GM21825 (cell line): ENCODE results near the gene FATE1.
"Not testable (repeated sequence)": the region's sequence is repeated elsewhere in the genome, so short reads cannot be mapped to it uniquely, and the experiment has no call there.

Experiments used
- ATAC-seq: cut with Tn5 transposase; IDR thresholded peaks from one replicate; pipeline ENCODE4 v1.9.1; 2021; ENCODE audit warnings: mild to moderate bottlenecking, moderate library complexity; ENCODE audit not compliant: unreplicated experiment

The FATE1 gene, protein sequence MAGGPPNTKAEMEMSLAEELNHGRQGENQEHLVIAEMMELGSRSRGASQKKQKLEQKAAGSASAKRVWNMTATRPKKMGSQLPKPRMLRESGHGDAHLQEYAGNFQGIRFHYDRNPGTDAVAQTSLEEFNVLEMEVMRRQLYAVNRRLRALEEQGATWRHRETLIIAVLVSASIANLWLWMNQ

DNA sequence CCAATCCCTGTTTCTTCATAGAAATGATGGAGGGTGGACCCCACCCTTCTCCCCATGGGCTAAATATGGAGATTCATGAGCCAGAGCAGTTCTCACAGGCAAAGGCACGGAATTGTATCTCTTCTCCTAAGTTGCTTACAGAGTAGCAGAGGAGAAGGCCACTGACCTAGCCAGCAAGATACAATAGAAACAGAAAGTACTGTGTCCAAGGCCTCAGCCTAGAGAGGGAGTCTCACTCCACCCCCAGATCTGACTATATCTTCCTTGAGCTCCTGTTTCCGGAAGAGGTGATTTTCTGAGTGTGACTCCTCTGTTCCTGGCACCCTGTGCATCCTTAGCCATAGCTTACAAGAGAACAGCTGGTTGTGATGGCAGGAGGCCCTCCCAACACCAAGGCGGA lies at the start of gene FATE1:
FATE1 (plus strand) TSS at position 284 of the 400 bp plus-strand sequence; CDS start at position 369, 85 bp downstream.
- ATAC-seq: no peak

DNA sequence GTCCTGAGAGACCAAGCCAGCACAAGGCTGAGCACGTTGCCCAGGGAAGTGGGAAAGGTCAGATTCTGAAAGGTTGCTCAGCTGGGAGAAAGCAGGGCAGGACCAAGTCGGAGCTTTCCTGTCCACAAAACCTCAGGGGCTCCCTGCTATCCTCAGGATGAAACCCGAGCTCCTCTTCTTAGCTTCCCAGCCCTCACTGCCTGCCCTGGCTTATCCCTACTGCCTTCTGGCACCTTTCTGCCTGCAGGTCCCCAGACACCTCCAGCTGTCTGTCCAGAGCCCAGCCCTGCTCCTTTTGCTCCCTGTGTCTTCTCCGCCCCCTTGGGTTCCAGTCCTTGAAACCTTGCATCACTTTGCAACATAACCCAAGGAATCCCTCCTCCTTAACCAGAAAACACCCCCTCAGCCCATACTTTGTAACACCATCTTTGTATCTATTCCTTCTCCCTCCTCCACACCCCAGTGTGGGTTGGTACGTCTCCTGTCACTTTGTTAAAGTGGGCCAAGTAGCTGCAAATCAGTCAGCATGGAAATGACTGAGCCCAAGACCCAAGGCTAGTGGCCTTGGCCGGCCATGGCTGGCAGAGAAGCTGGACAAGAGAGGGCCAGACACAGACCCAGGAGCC lies 40.6 kb upstream of the FATE1 start:
- ATAC-seq: no peak

DNA sequence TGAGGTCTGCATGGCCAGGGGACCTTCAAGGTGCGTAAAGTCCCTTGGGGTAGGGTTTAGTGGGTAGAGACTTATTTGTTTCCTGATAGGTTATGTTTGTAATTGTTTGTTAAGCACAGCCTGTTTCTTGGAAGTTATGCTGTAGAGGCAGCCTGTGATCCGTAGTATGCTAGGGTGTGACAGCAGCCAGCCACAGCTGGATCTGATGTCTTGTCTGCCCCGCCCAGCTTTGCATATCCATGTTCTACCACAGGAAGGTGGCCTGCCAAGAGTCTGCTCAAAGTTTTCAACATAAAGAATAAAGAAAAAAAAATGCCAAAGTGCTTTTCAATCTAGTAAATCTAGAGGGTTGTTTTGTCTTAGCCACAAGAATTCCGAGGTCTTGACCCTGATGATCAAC lies 39.6 kb upstream of the FATE1 start:
- ATAC-seq: no peak

DNA sequence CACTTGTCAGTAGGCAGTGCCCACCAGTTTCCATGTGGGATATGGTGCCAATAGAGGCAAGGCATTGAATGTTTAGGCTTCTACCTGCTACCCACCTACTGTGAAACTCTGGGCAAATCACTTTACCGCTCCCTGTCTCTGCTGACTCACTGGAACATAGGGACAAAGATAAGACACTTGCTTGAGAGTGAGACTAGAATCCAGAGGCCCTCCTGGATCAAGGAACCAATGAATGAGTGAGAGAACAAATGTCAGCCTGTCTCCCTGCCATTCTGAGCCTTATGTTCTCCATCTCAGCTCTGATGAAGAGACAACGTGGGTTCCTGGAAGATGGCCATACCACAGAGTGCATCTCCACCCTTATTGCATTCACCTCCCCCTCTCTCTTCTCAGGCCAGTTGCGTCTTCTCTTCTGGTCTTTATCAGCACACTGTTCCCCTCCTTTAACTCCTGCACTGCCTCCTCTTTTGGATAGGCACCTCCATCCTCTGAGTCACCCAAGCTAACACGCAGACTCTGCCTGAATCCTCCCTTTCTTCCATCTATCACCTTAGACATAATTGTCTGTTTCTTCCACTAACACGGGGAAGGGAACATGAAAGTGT lies 35.9 kb upstream of the FATE1 start:
- no peak for ATAC-seq

DNA sequence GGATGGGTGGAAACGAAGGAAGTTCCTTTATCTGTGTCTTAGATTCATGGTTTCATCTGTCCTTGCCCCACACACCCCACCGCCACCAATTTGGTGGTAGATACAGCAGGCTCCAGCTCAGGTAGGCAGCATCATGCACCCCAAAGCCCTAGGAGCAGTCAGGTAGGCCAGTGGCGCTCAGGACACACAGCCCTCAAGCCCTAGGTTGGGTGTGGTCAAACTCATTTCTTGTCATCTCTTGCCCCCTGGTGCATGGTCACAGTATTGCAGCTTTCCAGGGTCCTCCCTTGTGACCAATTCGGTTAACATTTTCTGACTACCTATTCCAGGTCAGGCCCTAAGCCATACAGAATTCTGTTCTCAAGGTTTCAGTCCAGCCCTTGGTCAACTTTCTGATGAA lies 35.0 kb upstream of the FATE1 start:
- peak; percentile 89 for ATAC-seq

DNA sequence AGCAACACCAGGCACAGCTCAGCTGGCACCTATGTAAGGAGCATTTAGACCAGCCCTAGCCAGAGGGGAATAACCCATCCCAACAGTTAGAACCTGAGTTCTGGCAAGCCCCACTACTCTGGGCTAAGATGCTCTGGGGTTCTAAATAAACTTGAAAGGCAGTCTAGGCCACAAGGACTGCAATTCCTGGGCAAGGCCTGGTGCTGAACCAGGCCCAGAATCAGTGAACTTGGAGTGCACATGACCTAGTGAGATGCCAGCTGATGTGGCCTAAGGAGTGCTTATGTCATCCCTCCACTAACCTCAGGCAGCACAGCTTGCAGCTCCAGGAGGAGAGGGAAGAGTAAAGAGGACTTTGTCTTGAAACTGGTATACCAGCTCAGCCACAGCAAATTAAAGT lies 28.2 kb upstream of the FATE1 start:
- no peak for ATAC-seq

DNA sequence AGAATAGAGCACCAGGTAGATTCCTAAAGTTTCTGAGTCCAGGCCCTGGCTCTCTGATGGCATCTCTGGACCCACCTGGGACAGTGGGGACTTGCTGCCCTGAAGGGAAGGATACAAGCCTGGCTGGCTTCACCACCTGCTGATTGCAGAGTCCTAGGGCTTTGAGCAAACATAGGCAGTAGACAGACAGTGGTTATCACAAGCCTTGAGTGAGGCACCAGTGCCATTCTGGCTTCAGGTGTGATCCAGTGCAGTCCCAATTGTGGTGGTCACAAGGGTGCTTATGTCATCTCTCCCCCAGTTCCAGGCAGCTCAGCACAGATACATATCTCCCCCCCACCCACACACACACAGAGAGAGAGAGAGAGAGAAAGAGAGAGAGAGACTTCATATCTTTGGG lies 27.1 kb upstream of the FATE1 start:
- no peak for ATAC-seq

DNA sequence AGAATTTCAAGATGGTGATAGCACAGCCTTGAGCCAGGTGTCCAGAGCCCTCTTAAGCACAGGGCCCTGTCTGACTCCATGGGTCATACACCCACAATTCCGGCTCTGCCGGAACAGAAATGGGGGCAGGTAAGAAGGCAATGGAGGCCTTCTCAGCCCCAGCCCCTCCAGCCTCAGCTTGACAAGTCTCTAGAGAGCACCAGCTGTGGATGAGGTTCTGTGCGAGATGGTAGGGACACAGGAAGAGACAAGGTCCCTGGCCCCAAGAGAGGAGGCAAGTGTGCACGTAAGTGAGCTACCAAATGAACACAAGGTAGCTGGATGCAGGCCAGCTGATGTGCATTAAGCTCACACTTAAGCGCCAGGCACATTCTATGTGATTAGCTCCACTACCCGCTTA lies 23.0 kb upstream of the FATE1 start:
- no peak for ATAC-seq

DNA sequence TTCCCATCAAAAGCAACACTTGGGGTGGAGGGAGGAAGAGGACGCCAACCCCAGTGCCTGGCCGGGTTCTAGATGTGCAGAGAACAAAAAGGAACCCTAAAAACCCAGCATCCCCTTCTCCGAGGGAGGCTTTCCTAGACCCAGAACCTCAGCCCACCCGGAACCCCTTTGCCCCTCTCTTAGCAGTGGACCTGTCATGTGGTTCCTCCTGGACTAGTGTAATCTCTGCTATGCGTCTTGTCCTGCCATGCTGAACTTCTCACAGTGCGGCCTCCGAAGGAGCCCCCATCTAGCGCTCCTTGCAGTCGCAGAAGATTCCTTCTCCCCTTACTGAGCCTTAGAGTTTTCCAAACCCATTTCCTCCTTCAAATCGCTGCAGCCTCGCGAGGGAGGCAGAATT lies 21.7 kb upstream of the FATE1 start:
- ATAC-seq: no peak

DNA sequence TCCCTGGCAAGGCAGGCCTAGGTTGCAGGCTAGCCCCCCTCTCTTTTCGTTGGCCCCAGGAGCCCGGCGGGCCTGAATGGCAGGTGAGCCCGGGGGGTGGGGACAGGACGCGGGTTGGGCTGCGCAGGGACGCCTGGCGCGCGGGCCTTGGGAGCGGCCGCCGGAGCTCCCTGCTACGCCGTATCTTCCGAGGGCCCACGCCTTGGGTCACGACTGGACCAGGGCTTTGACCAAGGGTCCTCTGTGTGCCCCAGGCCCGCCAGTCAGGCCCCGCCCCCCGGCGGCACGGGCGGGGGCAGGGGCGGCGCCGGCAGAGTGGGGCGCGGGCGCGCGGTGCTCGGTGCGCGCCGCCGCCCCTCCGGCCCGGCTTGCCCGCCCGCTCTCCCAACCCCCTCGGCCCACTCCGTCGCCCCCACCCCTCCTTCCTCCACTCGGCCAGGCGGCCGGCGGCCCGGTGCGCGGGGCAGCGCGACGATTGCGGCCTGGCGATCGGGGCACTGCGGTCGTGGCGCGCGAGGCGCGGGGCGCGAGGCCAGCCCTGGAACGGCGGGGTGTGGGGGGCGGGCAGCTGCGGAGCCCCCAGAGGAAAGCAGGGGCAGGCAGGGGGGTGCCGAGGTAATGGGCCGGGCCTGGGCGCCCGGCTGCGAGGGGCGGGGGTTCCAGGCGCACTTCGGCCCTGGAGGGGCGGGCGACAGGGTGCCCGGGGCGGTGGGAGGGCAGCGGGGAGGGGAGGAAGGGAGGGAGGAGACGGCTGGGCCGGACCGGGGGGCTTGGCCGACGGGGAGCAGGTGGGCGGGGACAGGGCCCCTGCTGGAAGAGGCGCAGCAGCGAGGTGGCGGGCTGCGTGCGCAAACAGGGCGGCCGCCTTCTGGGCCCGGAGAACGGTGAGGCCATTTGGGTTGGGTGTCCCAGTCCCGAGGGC lies 20.9 kb upstream of the FATE1 start, which contains the start of gene PRRG3:
PRRG3 (plus strand) TSS at position 798 of the 922 bp plus-strand sequence. CDS start 3,357 bp downstream, outside the sequence.
- no peak for ATAC-seq

DNA sequence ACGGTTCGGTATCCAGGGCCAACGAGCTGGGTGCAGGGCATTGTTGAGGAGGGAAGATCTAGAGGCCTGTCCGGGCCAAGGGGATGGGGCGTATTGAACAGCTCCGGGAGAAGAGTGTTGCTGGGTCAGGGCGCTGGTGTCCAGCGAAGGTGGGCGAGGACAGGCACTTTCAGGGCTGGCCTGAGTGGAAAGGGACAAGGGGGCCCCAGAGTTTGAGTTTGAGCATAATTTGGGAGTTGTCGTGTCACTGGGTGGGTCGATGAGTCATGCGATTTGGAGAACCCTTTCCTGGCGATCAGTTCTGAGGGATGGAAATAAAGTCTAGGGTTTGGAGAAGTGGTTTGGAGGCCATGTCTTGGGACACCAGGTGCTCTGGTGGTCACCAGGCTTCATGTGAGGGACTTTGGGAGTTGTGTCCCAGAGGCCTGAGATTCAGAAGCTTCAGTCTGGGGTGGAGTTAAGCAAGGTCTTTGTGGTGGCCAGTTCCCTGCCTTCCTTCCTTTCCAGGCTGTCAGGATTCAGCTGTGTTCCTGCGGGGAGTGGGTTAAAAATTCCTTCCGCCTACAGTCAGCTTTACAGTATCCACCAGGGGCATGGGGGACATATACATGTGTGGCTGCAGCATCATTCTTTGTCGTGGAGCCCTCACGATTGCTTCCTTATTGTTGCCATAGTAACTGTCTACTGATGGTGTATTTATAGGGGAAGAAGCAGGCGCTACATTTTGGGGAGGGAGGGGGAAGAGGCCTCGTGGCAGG lies 20.1 kb upstream of the FATE1 start:
- no peak for ATAC-seq

DNA sequence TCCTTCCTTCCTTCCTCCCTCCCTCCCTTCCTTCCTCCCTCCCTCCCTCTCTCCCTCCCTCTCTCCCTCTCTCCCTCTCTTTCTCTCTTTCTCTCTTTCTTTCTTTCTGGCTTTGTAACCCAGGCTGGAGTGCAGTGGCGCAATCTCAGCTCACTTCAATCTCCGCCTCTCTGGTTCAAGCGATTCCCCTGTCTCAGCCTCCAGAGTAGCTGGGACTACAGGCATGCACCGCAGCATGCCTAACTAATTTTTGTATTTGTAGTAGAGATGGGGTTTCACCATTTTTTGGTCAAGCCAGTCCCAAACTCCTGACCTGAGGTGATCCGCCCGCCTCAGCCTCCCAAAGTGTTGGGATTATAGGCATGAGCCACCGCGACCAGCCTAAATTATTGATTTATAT lies 18.8 kb upstream of the FATE1 start:
- not testable (repeated sequence) for ATAC-seq

DNA sequence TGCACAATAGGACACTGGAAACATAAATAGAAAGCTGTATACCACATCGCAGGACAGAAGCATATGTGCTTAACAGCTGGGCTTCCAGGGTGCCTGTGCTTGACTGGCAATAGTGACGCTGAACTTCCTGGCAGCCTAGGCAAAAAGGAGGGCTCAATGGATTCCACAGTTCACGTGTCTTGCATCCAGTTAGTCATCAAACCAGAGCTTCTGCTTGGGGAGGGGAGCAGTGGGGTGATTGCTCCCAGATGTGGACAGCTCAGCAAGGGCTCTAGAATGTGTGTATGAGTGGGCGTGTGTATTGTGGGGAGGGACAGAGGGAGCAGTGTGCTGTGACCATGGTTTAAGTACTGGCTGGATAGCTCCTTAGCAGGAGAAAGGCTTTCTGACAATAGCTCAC lies 18.3 kb upstream of the FATE1 start:
- ATAC-seq: no peak

DNA sequence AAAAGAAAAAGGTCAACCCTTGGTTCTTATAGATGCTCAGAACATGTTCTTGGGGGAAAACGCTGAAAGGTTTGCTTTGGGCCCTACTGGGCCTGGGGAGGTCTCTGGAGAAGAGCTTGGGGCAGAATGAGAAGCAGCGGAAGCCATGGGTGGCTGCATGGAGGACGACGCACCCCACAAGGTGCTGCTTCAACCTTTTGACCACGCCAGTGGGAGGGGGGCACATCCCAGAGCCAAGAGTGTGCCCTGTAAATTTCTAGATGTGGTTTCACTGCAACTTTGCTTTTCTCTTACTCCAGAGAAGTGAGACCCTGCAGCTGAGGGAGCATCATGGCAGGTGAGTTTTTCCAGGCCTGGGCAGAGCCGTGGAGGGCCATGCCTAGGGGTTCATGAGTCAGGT lies 17.4 kb upstream of the FATE1 start:
- ATAC-seq: no peak

DNA sequence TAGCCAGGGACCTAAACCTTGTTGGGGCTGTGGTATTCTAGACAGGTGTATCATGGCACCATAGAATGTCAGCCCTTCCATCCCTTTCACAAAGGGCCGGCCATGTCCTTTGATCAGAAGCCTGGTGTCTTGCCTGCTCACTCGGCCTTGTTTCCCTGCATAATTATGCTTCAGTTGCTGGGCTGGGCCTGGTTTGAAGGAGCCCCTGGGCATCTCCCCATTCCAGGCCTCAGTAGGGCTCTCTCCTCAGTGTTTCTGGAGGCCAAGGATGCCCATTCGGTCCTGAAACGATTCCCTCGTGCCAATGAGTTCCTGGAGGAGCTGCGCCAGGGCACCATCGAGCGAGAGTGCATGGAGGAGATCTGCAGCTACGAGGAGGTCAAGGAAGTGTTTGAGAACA lies 16.1 kb upstream of the FATE1 start:
- ATAC-seq: no peak

DNA sequence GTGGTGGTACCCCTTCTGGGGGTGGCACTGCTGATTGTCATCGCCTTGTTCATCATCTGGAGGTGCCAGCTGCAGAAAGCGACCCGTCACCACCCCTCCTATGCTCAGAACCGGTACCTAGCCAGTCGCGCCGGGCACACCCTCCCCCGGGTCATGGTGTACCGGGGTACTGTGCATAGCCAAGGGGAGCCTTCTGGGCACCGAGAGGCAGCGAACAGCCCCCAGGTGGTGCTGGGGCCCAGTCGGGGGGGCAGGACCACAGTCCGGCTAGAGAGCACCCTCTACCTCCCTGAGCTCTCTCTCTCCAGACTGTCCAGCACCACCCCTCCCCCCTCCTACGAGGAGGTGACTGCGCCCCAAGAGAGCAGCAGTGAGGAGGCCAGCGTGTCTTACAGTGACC lies 15.3 kb upstream of the FATE1 start:
- ATAC-seq: no peak

DNA sequence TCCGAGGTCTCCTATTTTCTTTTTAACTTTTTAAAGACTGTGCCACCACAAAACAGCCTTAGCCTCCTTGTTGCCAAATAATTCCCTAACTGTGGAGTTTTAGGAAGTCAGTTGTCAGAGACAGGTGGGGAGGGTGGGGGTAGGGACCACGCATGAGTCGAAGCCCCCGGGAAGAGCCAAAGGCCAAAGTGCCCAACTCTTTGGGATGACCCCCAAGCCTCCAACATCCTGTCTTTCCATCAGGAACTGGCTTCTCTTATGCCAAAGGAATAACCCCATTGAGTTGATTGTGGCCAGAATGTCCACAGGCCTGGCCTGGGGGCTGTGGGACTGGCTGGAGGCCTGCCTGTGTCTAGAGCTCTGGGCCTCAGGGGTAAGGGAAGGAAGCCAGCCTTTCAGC lies 14.8 kb upstream of the FATE1 start:
- ATAC-seq: no peak

DNA sequence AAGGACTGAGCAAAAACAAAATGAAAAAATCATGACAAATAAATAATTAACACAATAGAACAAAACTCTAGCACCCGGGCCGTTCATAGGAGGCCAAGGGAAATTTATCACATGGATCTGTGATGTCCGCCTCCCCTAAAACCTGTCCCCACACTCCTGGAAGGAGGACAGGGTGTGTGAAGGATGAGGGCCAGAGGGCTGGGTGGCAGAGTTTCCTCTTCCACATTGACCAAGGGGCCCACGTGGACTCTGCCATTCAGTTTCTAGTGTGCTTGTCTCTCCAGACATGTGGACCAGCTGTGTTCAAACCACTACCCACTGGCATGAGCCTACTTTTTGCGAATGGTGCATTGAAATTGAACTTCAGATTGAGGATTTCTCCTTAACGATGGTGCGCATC lies 14.3 kb upstream of the FATE1 start:
- ATAC-seq: no peak

DNA sequence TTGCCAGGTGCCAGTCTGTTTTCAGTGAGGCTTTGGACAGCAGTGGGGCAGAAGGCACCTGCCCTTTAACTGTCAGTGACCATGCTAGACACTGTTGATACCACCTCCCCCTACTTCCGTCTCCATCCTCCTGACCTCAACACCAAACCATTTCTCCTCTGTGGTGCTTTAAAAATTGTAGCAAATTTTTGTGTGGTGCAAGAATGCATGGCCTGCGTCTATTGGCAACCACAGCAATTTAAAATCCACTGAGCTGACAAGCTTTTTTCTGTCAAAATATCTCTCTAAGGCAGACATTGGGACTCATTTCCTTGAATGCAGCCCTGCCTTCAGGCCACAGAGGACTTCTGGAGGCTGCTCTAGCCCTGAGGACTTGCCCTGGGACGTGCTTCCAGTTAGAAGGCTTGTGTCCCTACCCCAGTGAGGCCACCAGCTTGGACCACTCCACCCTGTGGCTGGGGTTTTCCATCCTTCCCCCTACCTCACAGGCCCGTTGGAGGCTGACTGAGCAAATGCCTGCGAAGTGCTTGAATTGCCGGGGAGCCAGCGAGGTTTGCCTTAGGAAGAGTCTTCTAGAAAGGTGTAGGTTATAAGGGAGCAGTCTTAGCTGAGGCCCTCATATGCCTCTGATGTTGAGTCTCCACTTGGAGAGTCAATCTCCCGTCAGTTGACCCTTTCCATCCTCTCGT lies 13.7 kb upstream of the FATE1 start:
- no peak for ATAC-seq

DNA sequence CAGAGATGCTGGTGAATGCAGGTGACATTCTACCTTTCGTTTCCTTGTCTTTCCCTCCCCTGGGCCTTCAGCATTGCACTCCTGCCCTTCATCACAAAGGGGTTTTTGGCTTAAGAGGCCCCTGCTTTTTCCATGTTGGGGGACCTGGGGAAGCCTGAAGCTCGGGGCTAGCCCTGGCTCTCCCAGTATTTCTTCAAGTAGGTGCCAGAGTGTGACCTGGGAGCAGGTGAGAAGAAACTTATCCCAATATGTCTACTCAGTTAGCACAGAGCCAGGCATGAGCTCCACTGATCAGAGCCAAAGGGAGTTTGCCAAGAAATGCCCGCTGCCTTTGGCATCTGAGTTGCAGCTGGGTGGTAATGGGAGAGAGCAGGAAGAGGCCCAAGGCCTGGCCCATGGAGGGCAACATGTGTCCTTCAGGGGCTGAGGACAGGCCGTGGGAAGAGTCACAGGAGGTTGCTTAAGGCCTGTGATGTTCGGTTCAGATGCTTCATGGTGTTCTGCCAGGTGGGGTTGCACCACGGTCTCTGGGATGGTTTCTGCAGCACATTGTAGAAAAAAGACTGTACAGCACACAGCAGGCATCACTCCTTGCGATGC lies 13.0 kb upstream of the FATE1 start:
- no peak for ATAC-seq
